GM19395 (cell line): ENCODE results near the gene KCNT2.
"Not testable (repeated sequence)": the region's sequence is repeated elsewhere in the genome, so short reads cannot be mapped to it uniquely, and the experiment has no call there.

Source experiments
- ATAC-seq: cut with Tn5 transposase; IDR thresholded peaks from one replicate; pipeline ENCODE4 v1.9.1; 2021; ENCODE audit warnings: mild to moderate bottlenecking, moderate library complexity; ENCODE audit not compliant: unreplicated experiment

KCNT2 gene

DNA sequence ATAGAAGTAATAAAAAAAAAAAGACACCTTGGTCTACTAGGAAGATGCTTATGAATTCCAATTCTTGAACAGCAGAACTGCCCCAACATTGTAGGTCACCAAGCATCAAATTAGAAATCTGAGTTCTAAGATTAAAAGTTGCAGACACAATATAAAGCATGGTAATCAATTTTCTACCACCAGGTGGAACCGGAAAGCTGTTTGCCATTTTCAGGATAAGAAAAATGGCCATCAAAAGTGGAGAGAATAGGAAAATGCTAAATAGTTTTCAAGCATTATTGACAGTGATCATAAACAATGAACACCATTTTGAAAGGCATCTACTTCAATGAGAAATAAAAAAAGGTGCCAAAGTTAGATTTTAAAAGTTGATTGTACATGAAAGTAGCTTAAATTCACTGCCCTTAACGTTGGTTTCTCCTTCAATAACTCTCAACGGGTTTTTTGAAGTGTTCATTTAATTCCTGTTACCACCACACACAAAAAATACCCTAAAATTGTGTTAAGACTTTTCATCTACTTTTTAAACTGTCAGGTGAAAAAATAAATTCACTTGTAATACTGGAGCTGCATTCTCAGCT lies 252.9 kb downstream of the KCNT2 start:
- no peak for ATAC-seq

DNA sequence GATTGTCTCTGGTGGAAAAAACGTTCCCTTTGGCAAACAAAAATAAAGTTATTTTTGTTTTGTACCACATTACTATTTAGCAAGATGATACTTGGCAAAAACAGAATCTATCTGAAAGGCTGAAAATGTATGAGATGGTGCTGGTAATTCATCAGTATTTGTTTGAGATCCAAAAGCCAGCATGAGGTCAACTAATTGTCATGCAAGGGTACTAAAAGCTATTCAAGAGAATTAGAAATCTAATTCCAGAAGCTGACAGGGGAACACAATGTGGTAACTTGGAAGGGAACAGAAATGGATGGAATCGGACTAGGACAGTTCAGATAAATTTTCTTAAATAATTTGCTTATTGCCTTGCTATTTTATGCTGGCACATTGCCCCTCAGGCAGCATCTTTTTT lies 263.8 kb downstream of the KCNT2 start:
- no peak for ATAC-seq

DNA sequence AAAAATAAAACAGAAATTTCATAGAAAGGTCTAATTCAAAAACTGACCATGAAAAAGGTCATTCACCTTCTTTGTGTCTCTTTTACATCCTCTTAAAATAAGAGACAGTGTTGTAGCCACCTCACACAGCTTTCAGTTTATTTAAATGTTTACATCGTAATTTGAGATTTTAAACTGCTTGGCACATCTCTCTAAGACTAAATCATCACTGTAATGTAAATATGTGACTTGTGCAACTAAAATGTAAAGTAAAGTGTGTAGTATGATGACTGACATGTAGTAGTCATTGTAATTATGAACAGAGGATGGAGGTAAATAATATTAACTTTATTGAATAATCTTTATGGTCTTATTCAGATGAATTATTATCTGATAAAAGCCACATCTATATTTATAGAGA lies 283.9 kb downstream of the KCNT2 start:
- no peak for ATAC-seq

DNA sequence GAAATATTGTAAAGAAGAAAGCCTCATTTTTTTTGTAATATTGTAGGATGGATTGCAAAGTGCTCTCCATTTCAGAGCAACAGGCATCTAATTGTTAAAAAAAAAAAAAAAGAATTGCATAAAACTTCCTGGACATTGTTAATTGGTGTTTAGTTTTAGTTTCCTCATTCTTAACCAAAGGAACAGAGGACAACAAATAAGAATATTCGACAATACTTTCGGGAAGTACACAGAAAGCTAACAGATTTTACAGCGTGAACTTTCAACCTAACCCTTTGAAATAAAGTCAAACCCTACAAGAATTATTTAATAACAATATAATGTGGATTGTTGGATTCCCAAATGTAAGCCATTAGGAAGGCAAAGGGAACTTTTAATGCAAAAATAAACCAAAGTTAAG lies 284.4 kb downstream of the KCNT2 start:
- ATAC-seq, result no peak

DNA sequence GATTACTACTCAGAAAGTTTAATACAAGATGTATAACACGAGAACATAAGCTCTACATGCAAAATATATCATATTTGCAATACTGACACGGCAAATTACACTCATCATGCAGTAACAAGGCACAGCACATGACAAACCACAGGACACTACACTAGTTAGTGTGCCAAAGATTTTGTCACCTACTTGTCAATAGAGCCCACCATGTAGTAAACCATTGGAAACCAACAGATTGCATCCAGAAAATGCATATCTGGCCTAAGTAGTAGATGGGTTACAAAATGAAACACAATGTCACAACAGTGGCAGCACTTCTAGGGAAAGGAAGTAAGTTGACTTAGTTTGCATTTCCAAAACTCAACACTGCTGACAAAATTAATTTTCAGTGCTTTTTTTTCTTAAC lies 288.9 kb downstream of the KCNT2 start:
- no peak for ATAC-seq

DNA sequence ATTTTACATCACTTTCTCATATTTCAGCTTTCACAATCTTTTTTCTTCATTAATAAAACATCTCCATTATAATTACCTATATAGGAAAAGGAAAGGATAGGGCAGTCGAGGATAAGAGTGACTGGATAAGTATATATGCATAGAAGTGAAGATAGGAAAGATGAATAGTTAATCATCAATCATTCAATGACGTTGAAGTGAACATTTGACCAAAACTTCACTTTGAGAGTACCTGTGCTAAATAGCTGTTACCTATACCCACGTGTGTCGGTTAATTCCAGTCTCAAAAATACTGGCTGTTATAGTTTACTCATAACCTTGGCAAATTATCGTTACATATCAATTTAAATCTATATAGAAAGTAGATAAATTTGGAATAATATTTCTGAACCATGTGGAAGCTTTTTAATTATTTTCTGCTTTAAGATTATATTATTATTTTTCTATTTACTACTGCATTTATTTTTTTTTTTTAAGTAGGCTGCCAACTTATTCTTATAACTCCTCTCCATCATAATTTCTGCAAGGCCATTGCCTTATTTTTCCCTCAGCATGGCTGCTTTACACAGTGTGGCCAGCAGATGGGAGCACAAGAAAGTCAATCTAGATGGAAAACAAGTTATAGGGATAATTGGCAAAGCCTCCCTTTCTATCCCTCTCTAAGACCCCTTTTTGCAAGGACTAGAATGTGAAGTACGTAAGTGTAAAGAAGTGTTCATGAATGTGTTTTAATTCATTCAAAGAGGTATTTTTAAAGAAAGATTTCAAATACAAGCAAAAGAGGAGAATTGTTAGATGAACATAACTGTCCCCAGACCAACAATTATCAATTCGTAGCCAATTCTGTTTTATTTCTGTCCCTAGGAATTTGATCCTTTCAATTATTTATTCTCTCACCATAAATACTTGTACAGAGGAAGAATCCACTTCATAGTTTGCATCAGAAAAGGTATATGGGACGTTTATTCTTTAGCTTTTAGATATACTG lies 290.4 kb downstream of the KCNT2 start:
- no peak for ATAC-seq

DNA sequence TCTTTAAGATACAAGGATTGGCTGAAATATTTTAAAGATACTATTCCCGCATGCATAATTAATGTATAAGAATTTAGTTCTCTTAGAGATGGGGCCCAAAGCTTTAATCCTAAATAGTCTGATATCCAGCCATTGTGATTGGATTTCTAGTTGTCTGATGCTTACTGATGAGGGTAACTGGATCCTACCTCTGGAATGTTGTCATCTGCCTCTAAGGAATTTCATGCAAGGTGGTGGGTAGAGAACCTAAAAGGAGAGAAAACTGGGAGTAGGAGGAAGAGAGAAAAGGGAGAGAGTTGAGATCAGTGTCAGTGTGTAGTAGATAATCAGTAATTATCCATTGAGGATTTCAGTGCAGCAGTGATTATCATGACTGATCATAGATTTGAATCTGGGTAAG lies 295.5 kb downstream of the KCNT2 start:
- ATAC-seq, result no peak

DNA sequence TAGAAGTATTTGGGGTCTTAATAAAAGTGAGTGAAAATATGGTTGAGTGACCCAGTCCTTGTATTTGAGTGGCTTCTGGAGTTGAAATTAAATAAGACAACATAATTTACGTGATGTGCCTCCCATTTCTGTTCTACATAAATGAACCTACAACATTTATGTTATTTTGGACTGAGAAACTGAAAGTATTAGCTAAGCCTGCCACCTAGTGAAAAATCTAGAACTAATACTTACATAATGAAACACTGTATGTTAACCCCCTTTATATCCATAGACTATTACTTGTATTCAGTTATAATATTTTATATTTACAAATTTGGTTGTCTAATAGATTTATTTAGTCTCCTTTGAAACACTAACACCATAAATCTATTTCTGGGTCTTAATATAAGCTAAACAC lies 298.9 kb downstream of the KCNT2 start:
- no peak for ATAC-seq

DNA sequence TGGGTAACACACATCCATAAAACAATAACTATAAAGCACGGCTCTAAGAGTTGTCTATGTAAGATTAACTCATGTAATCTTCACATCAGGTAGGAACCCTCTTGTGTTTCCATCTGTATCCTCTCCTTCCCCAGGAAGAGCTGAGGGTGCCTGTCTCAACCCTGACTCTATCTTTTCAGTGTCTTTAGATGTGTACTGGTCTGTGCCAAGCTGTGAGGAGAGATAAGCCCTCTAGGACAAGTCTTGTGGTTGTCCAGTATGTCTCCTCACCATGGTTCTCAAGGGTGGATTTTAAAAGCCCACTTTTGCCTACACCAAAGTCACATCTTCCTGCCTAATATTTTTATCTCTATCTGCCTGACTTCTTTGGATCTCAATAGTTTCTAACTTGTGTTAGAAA lies 300.1 kb downstream of the KCNT2 start:
- no peak for ATAC-seq

DNA sequence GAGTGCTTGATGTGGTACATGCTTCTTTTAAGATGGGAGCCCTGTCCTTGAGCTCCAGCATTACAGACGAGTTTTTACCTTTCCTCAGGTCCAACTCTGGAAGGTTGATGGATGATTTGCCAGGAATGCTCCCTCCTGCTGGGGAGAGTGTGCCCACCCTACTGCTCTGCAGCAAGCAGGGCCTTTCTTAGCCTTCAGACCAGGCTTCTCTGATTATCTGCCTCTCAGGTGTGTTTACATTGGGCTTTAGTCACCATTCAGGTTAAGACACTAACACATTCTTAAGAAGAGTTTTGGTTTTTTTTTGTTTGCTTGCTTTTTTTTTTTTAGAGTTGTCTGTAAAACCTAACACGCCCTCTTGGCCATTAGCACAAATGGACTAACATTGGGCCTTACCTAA lies 301.8 kb downstream of the KCNT2 start:
- ATAC-seq, result no peak

DNA sequence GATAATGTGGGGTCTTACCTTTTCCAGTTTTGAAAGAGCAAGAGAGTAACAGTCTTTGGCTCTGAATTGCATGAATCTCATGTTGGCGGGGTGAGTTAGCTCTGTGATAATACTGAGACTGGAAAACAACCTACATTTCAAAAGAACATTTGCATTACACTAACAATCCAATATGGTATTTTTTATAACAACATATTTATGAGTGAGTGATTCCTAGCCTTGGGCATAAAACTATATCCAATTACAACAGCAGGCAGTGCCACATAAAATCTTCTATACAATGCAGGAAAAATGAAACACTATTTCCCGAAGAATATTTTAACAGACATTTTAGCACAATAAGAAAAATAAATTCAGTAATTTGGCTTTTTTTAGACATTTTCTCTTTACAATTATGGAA lies 303.0 kb downstream of the KCNT2 start:
- ATAC-seq, result no peak

DNA sequence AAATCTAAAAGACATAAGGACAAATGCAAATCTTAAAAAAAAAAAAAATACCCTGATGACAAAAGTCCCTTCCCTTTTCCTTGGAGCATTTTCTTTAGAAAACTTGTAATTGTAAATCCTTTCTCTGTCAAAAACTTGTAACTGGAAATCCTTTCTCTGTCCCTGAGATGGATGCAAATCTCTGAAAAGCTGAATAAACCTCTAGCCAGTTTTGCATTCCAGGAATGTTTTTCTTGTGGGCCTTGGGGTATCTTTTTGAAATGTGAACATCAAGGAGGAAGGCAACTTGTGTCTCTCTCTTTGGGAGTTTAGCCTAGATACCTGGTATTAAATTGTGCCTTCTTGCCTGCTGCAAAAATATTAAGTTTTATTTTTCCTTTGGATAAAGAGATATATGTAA lies 305.3 kb downstream of the KCNT2 start:
- ATAC-seq, result no peak

DNA sequence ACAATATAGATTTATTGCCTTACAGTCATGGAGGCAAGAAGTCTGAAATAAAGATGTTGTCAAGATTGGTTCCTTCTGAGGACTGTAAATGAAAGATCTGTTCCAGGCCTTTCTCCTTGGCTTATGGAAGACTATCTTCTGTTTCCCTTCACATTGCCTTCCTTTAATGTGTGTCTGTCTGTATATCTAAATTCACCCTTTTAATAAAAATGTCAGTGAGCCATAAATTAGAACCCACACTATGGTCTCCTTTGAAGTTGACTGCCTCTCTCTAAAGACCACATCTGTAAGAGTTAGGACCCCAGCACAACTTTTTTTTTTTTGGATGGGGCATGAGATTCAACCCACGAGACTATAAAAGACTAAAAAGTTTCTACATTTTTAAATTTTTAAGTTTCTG lies 305.8 kb downstream of the KCNT2 start:
- ATAC-seq, result no peak

DNA sequence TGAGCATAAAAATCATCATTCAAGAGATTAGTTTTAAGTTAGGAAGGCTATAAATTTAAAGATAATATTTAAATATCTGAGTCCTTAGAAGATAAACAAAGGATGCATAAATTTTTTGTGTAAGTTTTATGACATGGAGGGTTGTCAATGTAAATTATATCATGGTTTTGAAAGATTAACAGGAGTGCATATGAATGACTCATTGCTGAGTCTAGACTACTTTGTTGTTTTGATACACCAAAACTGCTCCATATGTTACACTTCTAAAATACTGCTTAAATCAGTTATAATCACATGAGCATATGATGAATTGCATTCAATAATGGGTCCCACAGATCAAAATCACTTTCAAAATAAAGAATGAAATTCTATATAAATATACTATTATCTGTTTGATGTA lies 312.5 kb downstream of the KCNT2 start:
- no peak for ATAC-seq

DNA sequence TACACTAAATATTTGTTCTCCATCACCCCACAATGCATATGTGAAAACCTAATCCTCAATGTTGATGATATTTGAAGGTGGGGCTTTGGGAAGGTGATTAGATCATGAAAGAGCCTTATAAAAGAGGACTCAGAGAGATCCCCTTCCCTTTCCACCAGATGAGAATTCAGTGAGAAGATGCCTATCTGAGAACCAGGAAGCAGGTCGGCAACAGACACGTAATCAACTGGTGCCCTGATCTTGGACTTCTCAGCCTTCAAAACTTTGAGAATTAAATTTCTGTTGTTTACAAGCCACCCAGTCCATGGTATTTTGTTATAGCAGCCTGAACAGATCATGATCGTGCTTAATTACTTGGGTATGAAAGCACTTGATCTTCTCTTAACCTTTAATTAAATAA lies 329.4 kb downstream of the KCNT2 start:
- ATAC-seq, result no peak

DNA sequence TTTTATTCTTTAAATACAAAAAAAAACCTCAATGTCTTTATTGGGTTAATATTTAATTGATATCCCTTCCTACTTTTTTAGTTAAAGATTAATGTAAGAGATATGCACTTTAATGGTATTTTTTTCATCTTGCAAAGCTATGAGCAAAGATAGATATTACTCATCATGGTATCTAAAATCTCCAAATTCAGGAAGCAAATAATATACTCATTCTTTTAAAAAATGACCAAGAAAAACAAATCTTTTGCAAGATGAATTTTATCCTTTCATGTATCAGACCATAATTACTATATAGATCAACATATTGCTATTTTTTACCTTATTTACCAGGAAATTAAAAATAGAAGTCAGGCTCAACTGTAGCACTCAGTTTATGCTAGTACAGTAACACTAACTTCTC lies 330.4 kb downstream of the KCNT2 start:
- no peak for ATAC-seq

DNA sequence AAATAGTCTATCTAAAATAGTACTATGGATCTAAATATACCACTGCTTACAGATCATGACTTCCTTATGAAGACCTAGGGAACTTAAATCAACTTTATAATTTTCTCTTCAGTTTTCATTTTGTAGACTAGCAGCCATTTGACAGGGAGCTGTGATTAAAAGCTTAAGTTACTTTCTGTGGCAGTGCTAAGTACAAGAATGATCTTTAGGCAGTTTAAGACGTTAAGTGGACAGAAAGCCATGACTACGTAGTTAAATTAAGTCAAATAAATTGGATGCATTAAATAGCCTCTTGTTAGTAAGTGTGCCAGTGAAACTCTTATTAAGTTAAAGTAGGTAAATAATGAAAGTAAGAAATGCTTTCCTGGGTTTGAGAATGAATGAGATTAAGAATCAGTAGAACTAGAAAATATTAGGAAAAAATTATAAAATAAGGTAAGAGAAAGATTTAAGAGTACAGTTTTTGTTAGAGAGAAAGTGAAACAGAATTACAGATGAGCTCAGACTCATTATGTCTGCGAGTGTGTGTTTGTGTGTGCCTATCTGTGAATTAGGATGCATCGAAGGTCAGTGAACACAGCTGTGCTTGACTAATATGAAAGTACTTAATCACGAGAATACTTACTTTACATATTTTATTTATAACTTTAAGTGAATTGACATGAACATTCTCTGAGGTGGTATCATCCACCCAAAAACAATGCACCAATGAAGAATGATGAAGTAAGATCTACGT lies 336.9 kb downstream of the KCNT2 start:
- ATAC-seq, result no peak

DNA sequence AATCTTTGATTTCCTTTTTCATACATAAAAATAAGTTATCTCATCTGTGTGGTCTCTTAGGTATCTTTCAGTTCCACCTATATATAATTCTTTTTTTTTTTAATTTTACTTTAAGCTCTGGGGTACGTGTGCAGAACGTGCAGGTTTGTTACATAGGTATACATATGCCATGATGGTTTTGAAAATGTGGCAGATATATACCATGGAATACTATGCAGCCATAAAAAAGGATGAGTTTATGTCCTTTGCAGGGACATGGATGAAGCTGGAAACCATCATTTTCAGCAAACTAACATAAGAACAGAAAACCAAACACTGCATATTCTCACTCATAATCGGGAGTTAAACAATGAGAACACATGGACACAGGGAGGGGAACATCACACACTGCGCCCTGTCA lies 345.2 kb downstream of the KCNT2 start:
- ATAC-seq, result not testable (repeated sequence)

DNA sequence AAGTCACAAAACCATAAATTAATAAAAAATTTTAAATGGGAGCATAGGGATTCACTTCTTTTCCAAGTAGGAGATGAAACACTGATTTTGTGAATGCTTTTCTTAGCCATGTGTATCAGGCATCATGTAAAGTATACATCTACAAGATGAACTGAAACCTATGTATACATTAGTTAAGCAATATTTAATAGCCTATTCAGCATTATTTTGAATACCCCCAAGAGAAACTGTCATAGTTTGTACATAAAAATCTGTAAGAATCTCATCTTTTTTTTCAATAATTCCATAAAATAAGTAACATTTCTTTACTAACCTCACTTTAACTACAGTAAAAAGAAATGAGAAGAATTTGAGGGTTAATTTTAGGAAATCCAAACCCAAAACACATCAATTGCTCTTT lies 348.0 kb downstream of the KCNT2 start:
- ATAC-seq, result no peak

DNA sequence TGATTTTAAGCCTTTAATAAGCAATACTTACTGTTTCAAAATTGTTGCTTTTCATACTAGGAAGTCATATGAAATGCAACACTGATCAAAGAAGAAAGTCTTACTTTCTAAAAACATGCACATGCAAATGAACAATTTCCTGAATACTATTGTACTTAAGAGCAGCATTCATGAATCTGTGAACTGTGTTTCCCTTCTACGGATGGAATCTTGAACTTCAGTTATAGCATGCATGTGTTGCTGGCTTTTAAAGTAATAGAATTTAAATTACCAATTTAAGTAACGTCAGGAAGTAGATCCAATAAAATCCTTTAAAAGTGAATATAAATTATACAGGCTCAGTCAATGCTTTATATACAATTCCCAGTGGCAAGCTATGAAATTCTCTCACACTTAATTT lies 348.9 kb downstream of the KCNT2 start:
- no peak for ATAC-seq

DNA sequence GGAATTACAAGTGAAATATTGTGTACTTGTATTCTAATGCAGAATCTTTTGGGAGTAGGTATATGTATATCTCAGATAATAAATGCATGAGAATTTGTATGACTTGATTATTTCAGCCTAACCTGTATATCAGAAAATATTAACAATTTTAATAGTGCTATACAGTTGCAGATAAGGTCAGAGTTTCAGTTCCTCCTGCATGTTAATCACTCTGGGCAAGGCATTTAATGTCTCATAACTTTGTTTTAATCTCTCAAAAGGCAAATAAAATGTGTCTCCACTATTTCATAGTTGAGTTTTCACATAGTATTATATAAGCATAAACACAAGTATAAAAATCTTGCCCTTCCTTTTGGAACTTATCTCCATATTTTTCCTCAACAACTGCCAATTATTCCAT lies 352.5 kb downstream of the KCNT2 start:
- no peak for ATAC-seq

DNA sequence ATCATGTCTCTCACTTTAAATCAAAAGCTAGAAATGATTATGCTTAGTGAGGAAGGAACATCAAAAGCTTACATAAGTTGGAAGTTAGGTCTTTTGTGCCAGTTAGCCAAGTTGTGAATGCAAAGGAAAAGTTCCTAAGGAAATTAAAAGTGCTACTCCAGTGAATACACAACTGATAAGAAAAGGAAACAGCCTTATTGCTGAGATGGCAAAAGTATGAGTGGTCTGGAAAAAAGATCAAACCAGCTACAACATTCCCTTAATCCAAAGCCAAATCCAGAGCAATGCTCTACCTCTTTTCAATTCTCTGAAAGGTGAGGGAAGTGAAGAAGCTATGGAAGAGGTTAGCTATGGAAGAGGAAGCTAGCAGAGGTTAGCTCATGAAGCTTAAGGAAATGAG lies 378.7 kb downstream of the KCNT2 start:
- no peak for ATAC-seq
